Vagina (tissue), 2 donors: Measurements from ENCODE around the gene LDLRAD4. TPM values are rescaled to one million over a fixed set of nuclear protein-coding genes. Genes with fewer than 3 reads are reported as not detected.

Source experiments
- DNase-seq, 2 donors: peaks; one replicate each; pipeline ENCODE4 v3.0.0-alpha.2; 2017; ENCODE audit errors: extremely low spot score in 2 of 2
- H3K27ac ChIP-seq: fragments of 200-600 bp; sonication (generic); one replicate; pipeline ENCODE4 v1.5.1; 2019
- H3K27me3 ChIP-seq: fragments of 200-600 bp; sonication (generic); one replicate; pipeline ENCODE4 v1.5.1; 2019
- H3K36me3 ChIP-seq, 2 donors: fragments of 200-600 bp; sonication (generic); one replicate each; pipeline ENCODE4 v1.5.1; 2017 to 2019
- H3K4me1 ChIP-seq: fragments of 200-600 bp; sonication (generic); one replicate; pipeline ENCODE4 v1.5.1; 2019
- H3K4me3 ChIP-seq, 2 donors: fragments of 200-600 bp; sonication (generic); 1 replicate in 1 of 2; 2 replicates in 1 of 2; pipeline ENCODE4 v1.5.1; 2016 to 2019
- H3K9me3 ChIP-seq: fragments of 200-600 bp; sonication (generic); one replicate; pipeline ENCODE4 v1.5.1; 2019
- POLR2A ChIP-seq, 2 donors: fragments of 450-650 bp; IDR thresholded peaks; one replicate each; pipeline ENCODE4 v1.6.1; 2017; ENCODE audit warnings: antibody characterized with exemption in 2 of 2, mild to moderate bottlenecking in 2 of 2, moderate library complexity in 2 of 2
- POLR2AphosphoS5 ChIP-seq, 2 donors: sonication (generic); formaldehyde crosslinking; IDR thresholded peaks; one replicate each; pipeline ENCODE4 v1.9.0; 2017; ENCODE audit warnings: antibody characterized with exemption in 2 of 2, mild to moderate bottlenecking in 2 of 2, low read depth in 1 of 2; ENCODE audit not compliant: insufficient read depth in 1 of 2
- intact Hi-C: fragments of 100-400 bp; cut with DNase I; formaldehyde crosslinking; loops from one replicate; pipeline ENCODE4 v1.15.1; 2023
- total RNA-seq: library from RNA; depleted of rRNA; stranded (reverse); fragments of >200 nt; gene quantifications from one replicate; pipeline ENCODE4 v1.2.3, GENCODE V29; 2016
- TF ChIP-seq, protein P1 (sequence below), 3 experiments: fragments of 450-650 bp in 2 of 3; fragments of 200-600 bp in 1 of 3; sonication (generic) in 1 of 3; IDR thresholded peaks; one replicate each; pipeline ENCODE4 v1.5.1; 2017 to 2019; ENCODE audit warnings: antibody characterized with exemption in 3 of 3, mild to moderate bottlenecking in 2 of 3, moderate library complexity in 2 of 3

LDLRAD4 gene
- total RNA-seq, 1 donor from 2014 or later = 24.3 TPM

DNA sequence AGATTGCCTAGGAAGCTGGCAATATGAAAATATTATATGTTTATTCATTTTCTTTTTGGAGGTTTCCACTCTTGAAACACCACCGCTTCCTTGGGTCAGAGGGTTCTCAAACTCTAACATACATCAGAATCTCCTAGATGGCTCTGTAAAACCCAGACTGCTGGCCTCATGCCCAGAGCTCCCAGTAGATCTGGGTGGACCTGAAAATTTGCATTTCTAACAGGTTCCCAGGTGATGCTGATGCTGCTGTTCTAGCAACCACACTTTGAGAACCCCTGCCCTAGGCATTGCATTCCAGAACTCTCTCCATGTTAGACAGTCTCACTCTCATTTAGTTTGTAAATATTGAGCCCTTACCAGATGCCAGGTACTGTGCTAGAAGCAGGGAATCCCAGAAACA is 368.4 kb downstream of the LDLRAD4 start:
- Histone ChIP-seq H3K27me3 (no peaks in the 10 kb centered on the region), H3K36me3 (no peaks in the 10 kb centered on the region), H3K4me1 (no peaks in the 10 kb centered on the region), H3K27ac (no peak overlapping the region), H3K9me3 (no peaks in the 10 kb centered on the region), H3K4me3 (no peak overlapping the region)
- DNase-seq = no peak
- TF ChIP-seq POLR2AphosphoS5 (IDR thresholded peaks at IDR 0.05; ENCODE audit: insufficient read depth in 1 of 2, low read depth in 1 of 2) (no peak), POLR2A (IDR thresholded peaks at IDR 0.05) (no peak)
- TF ChIP-seq, protein P1, sequence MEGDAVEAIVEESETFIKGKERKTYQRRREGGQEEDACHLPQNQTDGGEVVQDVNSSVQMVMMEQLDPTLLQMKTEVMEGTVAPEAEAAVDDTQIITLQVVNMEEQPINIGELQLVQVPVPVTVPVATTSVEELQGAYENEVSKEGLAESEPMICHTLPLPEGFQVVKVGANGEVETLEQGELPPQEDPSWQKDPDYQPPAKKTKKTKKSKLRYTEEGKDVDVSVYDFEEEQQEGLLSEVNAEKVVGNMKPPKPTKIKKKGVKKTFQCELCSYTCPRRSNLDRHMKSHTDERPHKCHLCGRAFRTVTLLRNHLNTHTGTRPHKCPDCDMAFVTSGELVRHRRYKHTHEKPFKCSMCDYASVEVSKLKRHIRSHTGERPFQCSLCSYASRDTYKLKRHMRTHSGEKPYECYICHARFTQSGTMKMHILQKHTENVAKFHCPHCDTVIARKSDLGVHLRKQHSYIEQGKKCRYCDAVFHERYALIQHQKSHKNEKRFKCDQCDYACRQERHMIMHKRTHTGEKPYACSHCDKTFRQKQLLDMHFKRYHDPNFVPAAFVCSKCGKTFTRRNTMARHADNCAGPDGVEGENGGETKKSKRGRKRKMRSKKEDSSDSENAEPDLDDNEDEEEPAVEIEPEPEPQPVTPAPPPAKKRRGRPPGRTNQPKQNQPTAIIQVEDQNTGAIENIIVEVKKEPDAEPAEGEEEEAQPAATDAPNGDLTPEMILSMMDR (IDR thresholded peaks at IDR 0.05) = no peak
- intact Hi-C loops = no loop called here

DNA sequence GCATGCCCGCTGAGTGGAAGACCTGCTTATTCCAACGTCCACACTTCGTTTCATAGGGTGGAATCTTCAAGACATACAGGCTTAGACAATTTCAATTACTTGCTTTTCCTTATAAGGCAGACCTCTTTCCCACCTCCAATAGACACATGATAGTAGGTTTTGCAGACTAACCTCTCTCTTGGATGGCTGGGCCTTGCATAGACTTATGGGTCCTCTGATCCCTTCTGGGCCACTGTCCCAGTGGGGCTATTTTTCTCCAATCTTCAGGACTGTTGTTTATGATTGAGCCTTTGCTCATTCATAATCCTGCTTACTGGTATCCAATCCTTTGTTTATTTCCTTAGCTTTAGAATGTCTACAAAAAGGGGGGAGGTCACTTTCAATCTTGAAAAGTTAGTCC is 368.9 kb downstream of the LDLRAD4 start:
- no peaks in the 10 kb centered on the region for H3K4me1 ChIP-seq
- no peaks in the 10 kb centered on the region for H3K27me3 ChIP-seq
- no peak for DNase-seq
- TF ChIP-seq, protein P1 (IDR thresholded peaks at IDR 0.05) = no peak
- TF ChIP-seq POLR2A (IDR thresholded peaks at IDR 0.05) (no peak), POLR2AphosphoS5 (IDR thresholded peaks at IDR 0.05; ENCODE audit: insufficient read depth in 1 of 2, low read depth in 1 of 2) (no peak)
- no peaks in the 10 kb centered on the region for H3K36me3 ChIP-seq
- intact Hi-C loops = no loop called here
- H3K27ac ChIP-seq = no peak overlapping the region
- H3K4me3 ChIP-seq = no peak overlapping the region
- no peaks in the 10 kb centered on the region for H3K9me3 ChIP-seq

DNA sequence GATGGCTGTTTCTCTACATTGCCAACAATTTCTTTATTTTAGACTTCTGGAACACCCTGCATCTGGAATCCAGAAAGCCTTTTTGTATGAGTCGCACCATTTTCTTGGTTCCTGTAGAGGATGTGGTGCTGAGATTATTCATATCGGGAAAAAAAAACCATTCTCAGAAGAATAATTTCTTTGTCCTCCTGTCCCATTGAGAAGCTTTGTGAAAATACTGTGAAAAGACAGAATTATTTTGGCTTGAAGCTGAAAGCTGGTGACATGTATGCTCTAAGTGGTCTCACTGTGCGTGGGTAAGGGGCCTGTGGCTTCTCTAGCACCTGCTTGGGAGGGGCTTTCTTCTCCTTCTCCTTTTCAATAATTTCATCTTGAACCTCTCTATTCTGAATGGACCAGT is 369.4 kb downstream of the LDLRAD4 start:
- Histone ChIP-seq H3K36me3 (no peaks in the 10 kb centered on the region), H3K4me1 (no peaks in the 10 kb centered on the region), H3K4me3 (no peak overlapping the region), H3K27me3 (no peaks in the 10 kb centered on the region), H3K27ac (no peak overlapping the region), H3K9me3 (no peaks in the 10 kb centered on the region)
- DNase-seq = no peak
- TF ChIP-seq, protein P1 (IDR thresholded peaks at IDR 0.05) = no peak
- TF ChIP-seq POLR2AphosphoS5 (IDR thresholded peaks at IDR 0.05; ENCODE audit: insufficient read depth in 1 of 2, low read depth in 1 of 2) (no peak), POLR2A (IDR thresholded peaks at IDR 0.05) (no peak)
- intact Hi-C loops = no loop called here

DNA sequence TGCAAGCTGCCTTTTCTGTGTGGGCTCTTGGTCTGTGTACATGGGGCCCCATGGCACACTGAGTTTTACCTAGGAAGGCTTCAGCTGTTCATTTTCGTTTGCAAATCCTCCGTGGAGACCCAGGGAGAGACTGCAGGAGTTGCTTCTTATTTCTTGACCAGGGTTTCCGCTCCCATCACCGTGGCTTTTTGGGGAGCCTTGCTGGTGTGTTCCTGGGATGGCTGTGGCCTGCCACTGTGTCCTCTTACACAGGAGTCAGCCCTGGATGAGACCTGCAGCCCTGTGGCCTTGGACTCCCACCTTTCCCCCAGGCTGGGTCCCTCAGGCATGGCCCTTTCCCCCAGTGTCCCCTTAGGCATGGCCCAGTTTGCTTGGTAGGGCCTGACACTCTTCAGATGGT is 370.8 kb downstream of the LDLRAD4 start:
- DNase-seq = no peak
- intact Hi-C loops = no loop called here
- no peaks in the 10 kb centered on the region for H3K27me3 ChIP-seq
- H3K4me3 ChIP-seq = no peak overlapping the region
- H3K4me1 ChIP-seq = no peaks in the 10 kb centered on the region
- TF ChIP-seq, protein P1 (IDR thresholded peaks at IDR 0.05) = no peak
- no peak for TF ChIP-seq POLR2AphosphoS5 (IDR thresholded peaks at IDR 0.05; ENCODE audit: insufficient read depth in 1 of 2, low read depth in 1 of 2)
- no peak for TF ChIP-seq POLR2A (IDR thresholded peaks at IDR 0.05)
- H3K9me3 ChIP-seq = no peaks in the 10 kb centered on the region
- no peak overlapping the region for H3K27ac ChIP-seq
- H3K36me3 ChIP-seq = no peaks in the 10 kb centered on the region

DNA sequence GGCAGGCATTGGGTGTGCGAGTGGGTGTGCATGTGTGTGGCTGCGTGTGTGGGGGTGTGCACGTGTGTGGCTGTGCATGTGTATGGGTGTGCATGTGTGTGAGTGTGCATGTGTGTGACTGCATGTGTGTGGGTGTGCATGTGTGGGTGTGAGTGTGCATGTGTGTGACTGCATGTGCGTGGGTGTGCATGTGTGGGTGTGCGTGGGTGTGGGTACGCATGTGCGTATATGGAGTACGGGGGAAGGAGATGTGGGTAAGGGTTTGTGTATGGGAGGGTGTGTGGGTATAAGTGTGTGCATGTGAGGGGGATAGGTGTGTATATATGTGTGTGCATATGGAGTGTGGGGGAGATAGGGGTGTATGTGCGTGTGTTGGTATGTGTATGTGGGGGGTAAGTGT is 371.4 kb downstream of the LDLRAD4 start:
- no peaks in the 10 kb centered on the region for H3K4me1 ChIP-seq
- no peak for DNase-seq
- no peak overlapping the region for H3K4me3 ChIP-seq
- H3K27ac ChIP-seq = no peak overlapping the region
- no peaks in the 10 kb centered on the region for H3K36me3 ChIP-seq
- no peaks in the 10 kb centered on the region for H3K27me3 ChIP-seq
- intact Hi-C loops = no loop called here
- H3K9me3 ChIP-seq = no peaks in the 10 kb centered on the region
- TF ChIP-seq POLR2AphosphoS5 (IDR thresholded peaks at IDR 0.05; ENCODE audit: insufficient read depth in 1 of 2, low read depth in 1 of 2) (no peak), POLR2A (IDR thresholded peaks at IDR 0.05) (no peak)
- TF ChIP-seq, protein P1 (IDR thresholded peaks at IDR 0.05) = no peak
